Measurements from ENCODE around the gene EDIL3. TPM values are rescaled to one million over a fixed set of nuclear protein-coding genes. Genes with fewer than 3 reads are reported as not detected.

The EDIL3 gene
- total and polyA plus RNA-seq, 11 donors: 1.3 to 38.2 (median 18.3) TPM

- no peak overlapping the region for H3K4me3 ChIP-seq
- H3K27me3 ChIP-seq: no peaks in the 10 kb centered on the region
- DNase-seq (no peak), ATAC-seq (no peak)
- H3K9me3 ChIP-seq: no peaks in the 10 kb centered on the region
- intact Hi-C loops (cut with DNase I): no loop called here
- TF ChIP-seq CTCF (IDR thresholded peaks at IDR 0.05) (no peak), POLR2A (IDR thresholded peaks at IDR 0.05) (no peak)
- no peaks in the 10 kb centered on the region for H3K4me1 ChIP-seq
- no peak overlapping the region for H3K27ac ChIP-seq
- H3K36me3 ChIP-seq: no peaks in the 10 kb centered on the region
- WGBS, 4 donors: 78 to 86% (median 86%) methylated on average over 6 of the region's 6 CpGs
These were observed 271.2 kb downstream of the EDIL3 start for GRCh38 chr5:84113246-84114105.

GRCh38 chr5:84092738-84093137 is 291.9 kb downstream of the EDIL3 start:
- ATAC-seq (no peak), DNase-seq (no peak)
- H3K27ac ChIP-seq: no peak overlapping the region
- H3K9me3 ChIP-seq: peaks cover 0 to 4% (median 0%) of the 10 kb centered on the region in 12 donors
- H3K4me1 ChIP-seq: no peaks in the 10 kb centered on the region
- no peaks in the 10 kb centered on the region for H3K27me3 ChIP-seq
- TF ChIP-seq CTCF (IDR thresholded peaks at IDR 0.05) (no peak), POLR2A (IDR thresholded peaks at IDR 0.05) (no peak)
- no peak overlapping the region for H3K4me3 ChIP-seq
- intact Hi-C loops (cut with DNase I): no loop called here
- 85 to 95% (median 91%) methylated on average over 3 of the region's 3 CpGs for WGBS, 4 donors
- H3K36me3 ChIP-seq: no peaks in the 10 kb centered on the region

GRCh38 chr5:84091127-84091799 is 293.4 kb downstream of the EDIL3 start:
- ATAC-seq: no peak
- peaks cover 0 to 4% (median 0%) of the 10 kb centered on the region in 12 donors for H3K9me3 ChIP-seq
- H3K36me3 ChIP-seq: no peaks in the 10 kb centered on the region
- H3K27me3 ChIP-seq: no peaks in the 10 kb centered on the region
- no peak for TF ChIP-seq POLR2A (IDR thresholded peaks at IDR 0.05)
- no peak for TF ChIP-seq CTCF (IDR thresholded peaks at IDR 0.05)
- DNase-seq: no peak
- H3K4me3 ChIP-seq: no peak overlapping the region
- H3K4me1 ChIP-seq: no peaks in the 10 kb centered on the region
- intact Hi-C loops (cut with DNase I): no loop called here
- 76 to 86% (median 81%) methylated on average over 4 of the region's 4 CpGs for WGBS, 4 donors
- H3K27ac ChIP-seq: no peak overlapping the region

GRCh38 chr5:84088996-84089395 is 295.7 kb downstream of the EDIL3 start:
- no peak for ATAC-seq
- TF ChIP-seq POLR2A (IDR thresholded peaks at IDR 0.05) (no peak), CTCF (IDR thresholded peaks at IDR 0.05) (peak in 5 of 12 donors; percentile 20 to 34 (median 21))
- Histone ChIP-seq H3K9me3 (no peaks in the 10 kb centered on the region), H3K27me3 (no peaks in the 10 kb centered on the region), H3K36me3 (no peaks in the 10 kb centered on the region), H3K4me1 (no peaks in the 10 kb centered on the region), H3K27ac (no peak overlapping the region), H3K4me3 (no peak overlapping the region)
- DNase-seq: no peak
- 37 to 72% (median 62%) methylated on average over 2 of the region's 2 CpGs for WGBS, 4 donors
- intact Hi-C loops (cut with DNase I): no loop called here
